HG03460 (cell line): ENCODE results near the gene SAMHD1.
"Not testable (repeated sequence)": the region's sequence is repeated elsewhere in the genome, so short reads cannot be mapped to it uniquely, and the experiment has no call there.

ENCODE experiments used
- ATAC-seq: cut with Tn5 transposase; IDR thresholded peaks from one replicate; pipeline ENCODE4 v1.9.1; 2021; ENCODE audit not compliant: unreplicated experiment

SAMHD1 gene

DNA sequence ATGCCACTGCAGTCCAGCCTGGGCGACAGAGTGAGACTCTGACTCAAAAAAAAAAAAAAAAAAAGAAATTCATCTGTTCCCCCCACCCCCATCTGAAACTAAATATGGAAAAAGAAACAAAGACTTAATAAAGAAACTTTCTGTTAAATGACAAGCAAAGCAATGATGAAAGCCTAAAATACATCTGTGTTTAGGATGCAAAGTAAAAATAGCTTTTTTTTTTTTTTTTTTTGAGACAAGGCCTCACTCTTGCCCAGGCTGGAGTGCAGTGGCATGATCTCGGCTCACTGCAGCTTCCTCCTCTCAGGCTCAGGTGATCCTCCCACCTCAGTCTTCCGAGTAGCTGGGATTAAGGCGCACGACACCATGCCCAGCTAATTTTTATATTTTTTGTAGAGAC lies 76.4 kb downstream of the SAMHD1 start:
- ATAC-seq, result not testable (repeated sequence)

DNA sequence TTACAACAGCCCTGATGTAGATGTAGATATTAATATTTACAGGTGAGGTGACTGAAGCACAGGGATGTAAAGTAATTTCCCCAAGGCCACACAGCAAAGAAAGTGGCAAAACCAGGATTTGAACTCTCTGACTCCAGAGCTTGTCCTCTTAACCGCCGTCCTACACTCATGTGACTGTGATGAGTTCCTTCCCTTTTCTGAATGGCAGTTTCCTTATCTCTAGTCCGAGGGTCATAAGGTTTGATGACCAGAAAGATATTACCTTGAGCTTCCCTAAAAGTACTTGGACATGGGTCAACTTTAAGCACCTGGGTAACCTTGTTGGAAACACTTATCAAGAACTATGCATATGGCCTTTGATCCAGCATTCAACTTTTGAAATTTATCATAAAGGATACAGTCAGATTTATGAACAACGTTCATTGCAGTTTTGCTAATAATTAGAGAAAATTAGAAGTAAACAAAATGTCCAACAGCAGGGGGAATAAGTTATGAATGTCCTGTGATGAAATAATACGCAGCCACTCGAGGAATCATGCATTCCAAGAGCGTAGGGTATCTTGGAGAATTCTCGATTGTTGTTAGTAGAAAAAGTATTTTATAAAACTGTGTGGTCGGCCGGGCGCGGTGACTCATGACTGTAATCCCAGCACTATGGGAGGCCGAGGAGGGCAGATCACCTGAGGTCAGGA lies 77.9 kb downstream of the SAMHD1 start:
- no peak for ATAC-seq

DNA sequence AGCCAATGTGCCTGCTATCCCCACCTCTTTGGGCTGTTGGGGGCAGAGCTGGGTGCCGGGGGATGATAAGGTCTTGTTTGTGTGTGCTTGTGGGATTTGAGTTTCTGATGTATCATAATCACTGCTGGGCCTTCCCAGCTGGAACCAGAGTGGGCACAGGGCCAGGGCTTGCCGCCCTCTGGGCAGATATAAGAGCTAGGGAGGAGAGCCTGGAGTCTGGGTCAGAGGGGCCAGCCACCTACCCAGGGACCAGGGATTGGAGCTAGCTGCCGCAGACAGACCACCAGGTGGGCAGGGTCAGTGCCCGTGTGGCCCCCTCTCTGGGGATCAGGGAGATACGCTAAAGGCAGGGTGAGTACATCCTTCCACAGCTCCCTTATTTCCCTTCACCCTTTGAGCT lies 78.7 kb downstream of the SAMHD1 start:
- ATAC-seq, result no peak

DNA sequence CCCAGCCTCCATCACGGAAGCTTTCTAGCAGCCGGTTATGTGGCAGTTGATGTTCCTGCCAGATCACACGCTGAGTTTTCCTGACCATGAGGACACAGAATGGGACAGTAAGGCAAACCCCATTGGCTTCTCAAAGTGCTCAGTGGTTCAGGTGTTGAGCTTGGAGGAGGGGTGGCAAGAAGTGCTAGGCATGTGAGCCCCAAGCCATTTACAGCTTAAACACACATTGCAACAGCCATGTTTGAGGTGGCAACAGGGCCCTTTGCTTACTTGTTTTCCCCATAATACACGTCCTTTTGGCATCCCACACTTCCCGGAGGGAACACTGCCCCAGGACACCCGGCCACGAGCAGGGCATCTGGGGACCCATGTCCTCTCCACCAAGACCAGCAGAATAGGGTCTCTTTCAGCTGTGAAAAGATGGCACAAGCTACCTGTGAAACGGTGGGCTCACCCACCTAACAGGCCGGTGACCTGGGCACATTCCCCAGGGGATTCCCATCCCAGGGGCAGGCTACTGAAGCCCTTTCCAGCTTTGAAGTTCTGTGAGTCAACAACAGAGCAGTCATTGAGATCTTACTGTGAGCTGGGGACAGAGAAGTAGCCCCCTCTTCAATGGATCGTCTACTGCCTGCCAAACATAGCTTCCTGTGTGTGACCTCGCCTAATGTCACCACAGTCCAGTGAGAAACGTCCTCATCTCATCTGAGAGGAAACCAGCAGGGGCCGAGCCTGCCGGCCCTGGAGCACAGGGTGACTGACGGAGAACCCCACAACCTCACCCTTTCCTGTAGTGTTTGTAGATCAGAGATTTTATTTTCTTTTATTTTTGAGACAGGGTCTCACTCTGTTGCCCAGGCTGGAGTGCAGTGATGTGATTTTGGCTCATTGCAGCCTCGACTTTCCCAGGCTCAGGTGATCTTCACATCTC lies 79.6 kb downstream of the SAMHD1 start:
- ATAC-seq, result no peak

DNA sequence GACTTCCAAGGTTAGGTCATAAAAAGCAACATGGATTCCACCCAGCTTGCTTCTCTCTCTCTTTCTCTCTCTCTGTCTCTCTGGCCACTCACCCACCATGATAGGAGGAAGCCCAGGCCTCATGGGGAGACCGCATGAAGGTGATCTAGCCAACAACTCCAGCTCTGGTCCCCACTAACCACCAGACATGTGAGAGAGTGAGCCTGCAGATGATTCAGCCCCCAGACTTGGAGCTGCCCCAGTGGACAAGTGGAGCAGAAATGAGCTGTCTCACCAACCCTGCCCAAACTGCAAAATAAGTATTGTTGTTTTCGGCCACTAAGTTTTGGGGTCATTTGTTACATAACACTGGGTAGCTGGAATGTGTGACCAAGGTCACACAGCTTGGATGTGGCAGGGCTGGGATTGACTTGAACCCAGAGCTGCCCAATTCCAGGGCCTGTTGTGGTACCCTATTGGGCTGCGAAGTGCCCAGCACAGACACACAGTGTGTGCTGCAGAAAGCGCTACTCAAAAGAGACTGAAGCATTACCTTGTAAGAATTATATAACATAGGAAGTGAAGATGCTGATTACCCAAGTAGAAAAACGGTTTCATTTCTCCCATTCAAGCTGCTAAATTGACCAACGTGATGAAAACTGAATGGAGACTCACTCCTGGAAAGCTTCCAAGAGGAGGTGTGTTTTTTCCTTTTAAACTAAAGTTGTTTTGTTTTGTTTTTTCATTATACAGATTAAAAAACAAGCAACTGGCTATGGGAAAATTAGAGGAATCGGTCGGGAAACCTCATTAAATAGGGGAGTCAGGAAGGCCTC lies 84.6 kb downstream of the SAMHD1 start:
- ATAC-seq, result no peak

DNA sequence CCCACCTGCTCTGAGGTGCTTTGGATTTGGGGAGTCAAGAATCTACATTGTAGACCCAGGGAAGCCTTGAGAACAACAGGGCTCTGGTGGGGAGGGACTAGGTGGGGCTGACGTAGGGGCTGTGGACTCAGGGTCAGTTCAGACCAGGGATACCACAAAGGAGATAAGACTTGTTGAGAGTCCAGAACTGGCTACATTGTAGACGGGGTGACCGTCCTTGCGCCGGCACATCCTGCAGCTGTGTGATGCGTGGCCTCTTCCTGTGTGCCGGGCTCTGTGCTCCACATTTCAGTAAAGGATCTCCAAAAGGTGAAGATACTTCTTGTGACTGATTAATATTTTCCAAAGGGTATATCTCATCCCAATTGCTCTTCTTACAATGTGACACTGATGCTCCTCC lies 85.3 kb downstream of the SAMHD1 start:
- ATAC-seq, result no peak

DNA sequence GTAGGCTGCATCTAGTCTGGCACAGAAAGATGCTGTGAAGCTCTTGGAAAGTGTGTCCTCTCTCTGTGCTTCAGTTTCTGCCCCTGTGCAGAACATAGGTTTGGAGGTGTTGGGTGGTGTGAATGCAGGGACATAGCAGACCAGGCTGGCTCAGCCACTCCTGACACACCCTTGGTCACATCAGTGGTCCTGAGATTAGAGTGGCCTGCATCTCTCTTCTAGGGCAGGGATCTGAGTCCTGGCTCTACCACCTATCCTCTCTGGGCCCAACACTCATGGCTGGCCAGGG lies 85.7 kb downstream of the SAMHD1 start:
- no peak for ATAC-seq

DNA sequence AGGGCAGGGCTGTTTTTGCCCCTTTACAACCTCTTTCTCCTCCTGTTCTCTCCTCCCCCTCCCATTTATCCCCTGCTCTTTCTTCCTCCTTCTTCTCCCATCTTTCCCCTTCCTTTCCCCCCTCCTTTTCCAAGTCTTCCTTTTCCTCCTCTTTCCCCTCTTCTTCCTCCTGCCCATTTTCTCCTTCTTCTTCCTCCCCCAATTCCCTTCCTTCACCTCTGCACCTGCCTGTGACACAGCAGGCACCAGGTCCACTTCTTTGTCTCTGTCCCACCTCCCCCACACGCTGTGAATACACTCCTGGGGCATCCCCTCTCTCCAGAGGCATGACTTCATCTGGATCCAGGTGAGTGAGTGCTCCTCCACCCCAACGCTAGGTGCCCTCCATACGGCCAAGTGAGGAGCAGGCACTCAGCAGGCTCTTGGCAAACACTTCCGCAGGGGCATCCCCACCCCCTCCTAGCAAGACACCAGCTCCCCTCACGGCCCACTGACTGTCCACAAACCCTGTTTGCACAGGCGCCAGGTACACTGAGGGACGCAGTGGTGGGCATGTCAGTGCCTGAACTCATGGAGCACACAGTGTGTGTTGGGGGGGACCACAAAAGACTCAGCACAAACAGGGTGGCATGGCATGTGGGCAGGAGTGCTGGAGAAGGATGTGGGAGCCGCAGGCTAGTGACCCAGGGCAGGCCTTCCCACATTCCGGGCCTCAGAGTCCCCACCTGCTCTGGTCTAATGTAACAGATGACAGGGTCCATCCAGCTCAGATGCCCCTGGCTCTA lies 86.2 kb downstream of the SAMHD1 start:
- no peak for ATAC-seq

DNA sequence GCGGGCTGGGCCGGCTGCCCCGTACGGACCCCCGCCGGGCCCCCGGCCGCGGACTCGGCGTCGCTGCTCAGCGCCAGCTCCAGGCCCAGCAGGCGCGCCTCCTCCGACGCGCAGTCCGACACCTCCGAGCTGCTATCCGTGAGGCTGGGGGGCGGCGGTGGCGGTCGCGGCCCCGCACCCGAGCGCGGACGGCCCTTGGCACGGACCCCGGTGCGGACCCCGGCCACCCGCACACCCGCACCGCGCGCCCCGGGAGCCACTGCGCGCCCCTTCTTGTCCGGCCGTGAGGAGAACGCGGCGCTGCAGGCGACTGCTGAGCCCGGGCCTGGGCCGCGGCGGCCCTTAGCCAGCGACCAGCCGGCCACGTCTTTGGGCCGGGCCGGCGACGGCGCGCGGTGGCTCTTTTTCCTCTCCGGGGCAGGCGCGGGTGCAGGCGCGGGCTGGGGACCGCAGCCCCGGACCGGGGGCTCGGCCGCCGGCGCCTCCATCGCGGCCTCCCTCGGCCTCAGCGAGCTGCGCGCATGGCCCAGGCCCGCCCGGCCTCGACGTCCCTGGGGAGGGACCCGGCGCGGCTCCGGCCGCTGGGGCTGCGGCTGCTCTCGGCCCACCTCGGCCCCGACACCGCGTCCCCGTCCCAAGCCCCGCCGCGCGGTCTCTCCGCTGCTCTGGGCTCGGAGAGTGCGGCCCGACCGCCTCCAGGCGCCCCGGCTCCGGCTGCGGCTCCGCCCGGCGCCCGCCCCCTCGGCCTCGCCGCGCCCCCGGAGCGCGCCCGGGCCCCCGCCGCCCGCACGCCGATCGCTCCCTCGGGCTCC lies 88.4 kb downstream of the SAMHD1 start:
- peak; percentile 39 for ATAC-seq

DNA sequence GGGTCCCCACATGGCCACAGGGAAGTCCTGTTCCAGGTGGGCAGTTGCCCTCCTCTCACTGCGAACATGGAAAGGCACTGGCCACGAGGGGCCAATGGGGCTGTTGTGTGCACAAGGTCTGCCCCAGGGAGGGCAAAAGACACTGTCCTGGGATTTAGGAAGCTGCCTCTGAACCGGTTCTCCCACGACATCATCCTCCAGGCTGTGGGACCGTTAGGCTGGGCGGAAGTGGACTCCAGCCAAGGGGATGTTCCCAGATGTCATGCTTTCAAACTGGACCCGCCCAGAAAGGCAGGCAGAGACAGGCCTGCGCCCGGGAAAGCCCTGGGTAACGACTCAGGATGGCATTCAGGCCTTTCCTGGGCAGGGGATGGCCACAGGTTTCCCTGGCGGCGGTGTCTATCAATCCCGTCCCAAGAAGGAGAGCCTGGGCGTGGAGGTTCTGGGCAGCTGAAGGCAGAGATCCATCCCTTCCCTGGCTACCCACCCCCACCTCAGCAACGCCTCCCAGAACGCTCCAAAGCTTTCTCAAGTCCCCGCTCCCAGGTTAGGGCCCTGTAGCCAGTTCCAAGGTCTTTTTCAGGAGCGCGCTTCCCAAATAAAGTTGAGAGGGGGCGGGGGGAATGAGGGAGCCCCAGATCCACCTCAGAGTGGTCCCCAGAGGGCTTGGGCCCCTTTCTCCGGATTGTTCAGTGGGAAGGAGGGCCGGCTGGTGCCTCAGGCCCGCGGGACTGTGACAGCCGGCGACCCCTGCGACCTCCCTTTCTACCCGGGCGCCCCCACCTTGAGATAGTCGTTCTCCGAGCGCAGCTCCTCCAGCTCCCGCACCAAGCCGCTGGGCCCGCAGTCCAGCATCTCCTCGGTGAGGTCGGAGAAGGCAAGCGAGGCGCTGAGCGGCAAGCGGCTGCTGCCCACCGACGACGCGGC lies 89.4 kb downstream of the SAMHD1 start:
- no peak for ATAC-seq

DNA sequence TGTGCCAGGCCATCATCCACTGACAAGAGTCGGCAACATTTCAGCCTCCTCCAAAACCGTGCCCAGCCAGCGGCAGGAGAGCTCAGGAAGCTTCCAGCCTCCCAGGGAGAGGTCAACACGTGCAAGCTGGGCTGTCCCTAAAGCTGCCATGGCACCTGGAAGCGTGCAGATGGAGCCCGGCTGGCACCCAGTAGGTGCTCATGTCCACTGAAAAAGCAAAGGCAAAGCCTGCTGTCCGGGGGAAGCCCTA lies 90.0 kb downstream of the SAMHD1 start:
- no peak for ATAC-seq

DNA sequence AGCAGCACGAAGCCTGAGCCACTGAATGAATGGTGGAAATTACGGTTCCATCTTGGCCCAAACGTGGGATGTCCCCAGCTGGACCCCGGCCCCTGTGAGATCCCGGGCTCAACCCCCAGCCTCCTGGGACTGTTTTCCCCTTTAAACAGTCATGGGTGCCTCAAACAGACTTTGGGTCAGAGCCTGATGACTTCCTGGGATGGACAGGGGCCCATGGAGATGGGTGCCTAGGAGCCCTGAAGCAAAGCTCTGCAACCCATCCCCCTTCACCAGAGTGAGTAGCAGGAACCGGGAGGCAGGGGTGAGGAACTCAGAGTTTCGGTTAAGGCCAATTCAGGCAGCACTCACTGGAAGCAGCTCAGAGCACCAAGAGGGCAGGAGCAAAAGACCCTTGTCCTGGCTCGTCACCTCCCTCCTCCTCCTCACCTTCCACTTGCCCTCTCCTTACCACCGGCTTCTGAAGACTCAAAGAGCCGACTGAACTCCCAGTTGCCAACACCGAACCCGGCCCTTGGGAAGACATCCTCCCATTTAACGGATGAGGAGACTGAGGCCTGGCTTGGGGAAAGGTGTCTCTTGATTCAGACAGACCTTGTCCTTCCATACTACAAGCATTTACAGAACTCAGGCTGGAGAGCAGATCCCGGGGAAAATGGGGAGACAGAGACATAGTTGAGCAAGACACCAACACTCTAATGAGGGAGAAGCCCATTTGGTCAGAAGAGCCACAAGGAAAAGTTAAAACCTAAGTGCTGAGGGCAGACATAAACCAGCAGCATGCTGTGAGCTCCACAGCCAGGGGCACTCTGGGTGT lies 90.5 kb downstream of the SAMHD1 start:
- no peak for ATAC-seq

DNA sequence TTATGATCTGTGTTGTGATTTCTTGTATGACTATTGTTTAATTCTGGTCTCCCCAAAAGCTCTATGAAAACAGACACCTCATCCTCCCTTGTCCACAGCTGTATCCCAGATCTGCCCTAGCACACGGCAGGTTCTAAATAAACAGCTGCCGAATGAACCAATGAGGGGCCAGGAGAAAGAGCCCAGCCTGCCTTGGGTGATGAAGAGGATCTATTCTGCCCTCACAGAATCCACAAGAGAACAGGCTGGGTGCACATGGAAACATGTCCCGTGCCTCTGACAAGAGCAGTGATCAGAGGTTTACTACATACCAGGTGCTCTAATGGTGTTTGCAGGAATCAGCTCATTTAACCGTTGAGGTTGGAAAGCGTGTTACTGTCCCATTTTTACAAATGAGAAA lies 91.2 kb downstream of the SAMHD1 start:
- no peak for ATAC-seq

DNA sequence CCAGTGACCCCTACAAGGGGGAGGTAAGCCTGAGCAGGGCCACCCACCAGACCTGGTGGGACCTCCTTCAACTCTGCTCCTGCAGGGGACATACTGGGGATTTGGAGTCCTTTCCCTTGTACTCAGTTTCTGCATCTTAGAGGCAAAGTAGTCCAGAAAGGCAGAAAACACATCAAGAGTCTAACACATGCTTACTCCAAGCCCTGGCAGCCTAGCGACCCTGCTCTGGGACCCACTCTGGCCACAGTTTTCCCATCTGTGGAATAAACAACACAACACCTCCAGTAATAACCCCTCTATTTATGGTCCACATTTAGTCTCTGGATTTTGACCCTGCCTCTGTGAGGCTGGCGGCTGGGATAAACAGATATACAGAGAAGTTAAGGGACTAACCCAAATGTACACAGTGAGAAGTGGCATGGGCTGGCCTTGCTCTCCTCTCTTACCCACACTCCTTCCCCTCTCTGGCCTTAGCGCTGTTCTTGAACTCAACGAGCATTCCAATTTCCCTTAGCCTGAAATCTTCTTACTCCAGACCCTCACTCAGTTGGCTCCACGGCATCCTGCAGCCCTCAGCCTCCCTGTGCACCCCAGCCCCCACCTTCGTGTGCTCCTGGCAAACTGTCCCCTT lies 91.7 kb downstream of the SAMHD1 start:
- no peak for ATAC-seq

DNA sequence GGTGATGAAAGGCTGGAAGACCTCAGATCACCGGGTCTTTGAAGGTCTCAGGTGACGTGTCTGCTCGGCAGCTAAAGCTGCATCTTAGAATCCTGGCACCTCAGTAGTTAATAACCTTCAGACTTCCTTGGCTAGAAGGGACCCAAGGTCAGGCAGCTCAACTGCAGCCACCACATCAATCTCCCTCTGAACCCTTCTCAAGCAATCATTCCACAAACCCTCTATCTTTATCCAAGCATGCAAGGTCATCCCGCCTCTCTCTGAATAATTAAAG lies 92.3 kb downstream of the SAMHD1 start:
- no peak for ATAC-seq

DNA sequence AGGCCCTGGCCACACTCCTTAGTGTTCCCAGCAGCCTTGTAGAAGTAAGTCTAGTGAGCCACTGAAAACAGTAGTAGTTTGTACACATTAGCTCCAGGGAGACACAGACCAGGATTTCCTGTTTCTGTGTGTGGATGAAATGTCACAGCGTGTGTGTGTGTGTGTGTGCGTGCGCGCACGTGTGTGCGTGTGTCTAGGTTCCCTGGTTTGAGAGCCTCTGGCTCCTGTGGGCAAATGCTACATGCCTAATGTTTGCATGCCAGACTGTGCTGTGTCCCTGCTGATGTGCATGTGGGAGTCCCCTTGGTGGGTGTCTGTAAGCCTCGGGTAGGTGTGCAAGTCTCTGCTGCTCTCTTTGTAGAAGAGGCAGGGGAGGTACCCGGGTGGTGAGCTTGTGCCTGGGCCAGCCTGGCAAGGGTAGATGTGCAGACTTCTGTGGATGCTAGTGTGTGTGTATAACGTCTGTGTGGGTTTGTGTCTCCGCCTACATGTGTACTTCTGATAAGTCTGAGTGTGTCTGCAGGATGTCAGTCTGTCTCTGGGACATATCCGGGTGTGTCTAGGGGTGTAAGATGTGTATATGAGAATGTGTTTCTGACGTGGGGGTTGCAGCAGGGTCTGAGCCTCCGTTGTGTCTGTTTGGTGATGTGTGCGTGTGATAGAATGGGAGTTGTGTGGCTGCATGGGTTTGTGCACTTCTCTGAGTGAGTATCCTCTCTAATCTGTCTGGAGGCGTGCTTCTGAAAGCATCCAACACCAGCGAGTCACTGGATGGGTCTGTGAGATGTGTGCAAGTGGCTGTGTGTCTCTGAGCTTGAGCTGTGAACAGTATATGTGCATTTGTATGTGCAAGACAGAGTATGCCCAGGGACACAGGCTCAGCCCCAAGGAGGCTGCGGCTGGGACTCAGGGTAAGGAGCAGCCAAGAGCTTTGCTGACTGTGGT lies 94.5 kb downstream of the SAMHD1 start:
- no peak for ATAC-seq

DNA sequence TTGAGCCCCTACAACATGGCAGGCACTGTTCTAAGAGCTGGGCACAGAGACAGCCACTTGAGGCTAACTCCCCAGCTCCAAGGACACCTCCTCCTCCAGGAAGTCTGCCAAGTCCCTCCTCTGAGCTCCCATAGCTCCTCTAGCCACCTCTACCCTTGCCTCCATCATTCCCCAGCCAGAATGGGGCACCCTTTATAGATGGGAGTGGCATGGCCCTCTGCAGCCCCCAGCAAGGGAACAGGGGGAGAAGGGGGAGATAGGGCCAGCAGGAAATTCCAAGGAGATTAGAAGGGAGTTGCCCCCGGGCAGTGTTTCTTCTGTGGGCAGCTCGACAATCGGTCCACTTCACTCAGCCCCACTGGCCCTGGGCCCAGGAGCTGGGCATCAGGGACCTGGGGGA lies 95.3 kb downstream of the SAMHD1 start:
- no peak for ATAC-seq
